Renal pelvis (tissue), 4 donors: Measurements from ENCODE around the gene OCSTAMP. TPM values are rescaled to one million over a fixed set of nuclear protein-coding genes. Genes with fewer than 3 reads are reported as not detected.

Source experiments
- DNase-seq: peaks from one replicate; pipeline ENCODE4 v3.0.0-alpha.2; 2013
- polyA plus RNA-seq, 3 donors: library from polyadenylated mRNA; unstranded; fragments of 120-200 nt; gene quantifications; one replicate each; pipeline ENCODE4 v1.2.1, GENCODE V29; 2013; ENCODE audit not compliant: insufficient read length in 3 of 3

The OCSTAMP gene
- polyA plus RNA-seq, 3 donors = 0.10 TPM; not detected in 2

GRCh38 chr20:46553926-46554325 lies 3.5 kb upstream of the OCSTAMP start:
- no peak for DNase-seq

DNA sequence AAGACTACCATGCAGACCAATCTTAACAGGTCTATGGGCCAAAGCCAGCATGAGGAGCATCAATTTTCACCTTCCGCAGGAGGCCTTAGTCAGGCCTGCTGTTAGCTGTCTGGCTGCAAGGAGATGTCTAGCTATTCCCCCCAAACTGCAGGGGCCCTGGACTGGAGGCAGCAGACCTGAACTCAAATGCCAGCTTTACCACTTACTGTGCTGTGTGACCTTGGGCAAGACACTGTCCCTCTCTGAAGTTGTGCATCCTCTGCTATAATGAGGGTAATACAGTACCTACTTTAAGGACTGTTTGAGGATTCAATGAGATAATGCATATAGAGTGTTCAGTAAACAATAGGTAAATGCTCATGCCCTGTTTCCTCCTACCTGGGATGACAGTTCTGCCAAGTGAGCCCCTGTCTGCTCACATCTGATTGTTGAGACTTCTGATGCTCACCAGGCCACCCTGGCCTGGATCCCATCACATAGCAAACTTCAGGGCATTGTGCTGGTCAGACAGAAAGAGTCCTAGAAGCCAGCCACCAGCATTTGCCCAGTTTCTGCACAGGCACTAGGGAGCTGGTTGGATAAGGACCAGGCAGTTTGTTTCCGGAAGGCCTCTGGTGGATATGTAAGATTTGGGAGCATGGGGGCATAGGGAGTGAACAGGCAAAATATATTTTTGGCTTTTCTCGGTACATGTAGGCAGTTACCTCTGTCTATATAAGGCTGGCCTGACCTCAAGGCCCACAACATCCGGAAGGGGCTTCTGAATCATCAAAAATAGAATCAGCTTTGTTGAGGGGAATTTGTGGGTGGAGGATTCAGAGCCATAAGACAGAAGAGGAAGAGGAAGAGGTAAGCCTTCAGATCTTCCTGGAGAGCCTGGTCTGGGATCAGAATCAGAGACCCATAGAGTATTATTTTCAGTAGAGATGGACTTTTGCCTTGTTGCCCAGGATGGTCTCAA lies 2.3 kb upstream of the OCSTAMP start:
- DNase-seq = no peak

GRCh38 chr20:46551522-46552381 lies 1.3 kb upstream of the OCSTAMP start:
- no peak for DNase-seq

DNA sequence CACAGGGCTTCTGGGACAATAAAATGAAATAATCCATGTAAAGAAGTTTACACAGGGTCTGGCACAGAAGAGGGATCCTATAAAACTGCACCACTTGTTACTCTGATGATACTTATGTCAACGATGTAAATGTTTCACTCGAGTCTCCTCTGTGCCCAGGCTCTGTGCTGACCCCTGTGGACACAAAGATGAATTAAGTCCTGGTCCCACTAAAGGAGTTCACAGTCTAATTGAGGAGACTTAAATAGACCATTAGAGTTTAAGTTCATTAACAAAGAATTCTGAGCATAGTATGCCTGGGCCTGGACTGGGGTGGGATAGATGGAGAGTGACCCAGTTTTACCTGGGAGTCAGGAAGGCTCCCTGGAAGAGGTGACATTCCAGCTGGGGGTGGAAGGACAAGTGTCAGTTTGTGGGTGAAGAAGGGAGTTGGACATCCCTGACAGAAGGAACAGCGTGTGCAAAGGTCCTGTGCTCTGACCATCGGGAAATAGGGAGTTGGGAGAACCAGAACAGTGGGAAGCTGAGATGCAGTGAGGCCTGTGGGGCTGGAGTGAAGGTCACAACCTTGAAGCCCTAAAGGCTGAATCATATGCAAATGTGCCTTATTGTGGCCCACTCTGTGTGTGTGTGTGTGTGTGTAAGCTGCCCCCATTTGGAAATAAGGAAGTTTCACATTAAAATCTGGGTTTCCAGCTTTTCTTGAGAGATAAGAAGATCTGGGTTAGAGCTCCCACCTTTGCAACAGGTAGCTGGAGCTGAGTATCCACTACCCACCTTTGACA lies 1.1 kb downstream of the OCSTAMP start:
- no peak for DNase-seq

DNA sequence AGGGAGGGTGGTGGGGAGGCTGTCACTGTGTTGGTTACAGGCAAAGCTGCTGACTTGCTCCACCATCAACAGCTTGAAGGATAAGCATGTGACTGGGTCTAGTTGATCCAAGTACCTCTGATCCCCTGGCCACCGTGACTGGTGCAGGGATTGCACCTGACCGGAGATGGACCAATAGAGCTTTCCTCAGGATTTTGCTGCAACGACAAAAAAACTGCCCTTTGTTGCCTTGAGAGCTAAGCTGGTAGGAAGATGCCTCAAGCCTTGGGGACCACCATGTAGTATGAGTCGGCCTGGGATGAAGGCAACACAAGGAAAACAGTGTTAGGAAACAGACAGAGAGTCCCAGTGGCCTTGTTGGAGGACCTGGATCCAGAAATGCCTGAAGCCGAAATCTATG lies 1.8 kb downstream of the OCSTAMP start:
- DNase-seq = no peak

DNA sequence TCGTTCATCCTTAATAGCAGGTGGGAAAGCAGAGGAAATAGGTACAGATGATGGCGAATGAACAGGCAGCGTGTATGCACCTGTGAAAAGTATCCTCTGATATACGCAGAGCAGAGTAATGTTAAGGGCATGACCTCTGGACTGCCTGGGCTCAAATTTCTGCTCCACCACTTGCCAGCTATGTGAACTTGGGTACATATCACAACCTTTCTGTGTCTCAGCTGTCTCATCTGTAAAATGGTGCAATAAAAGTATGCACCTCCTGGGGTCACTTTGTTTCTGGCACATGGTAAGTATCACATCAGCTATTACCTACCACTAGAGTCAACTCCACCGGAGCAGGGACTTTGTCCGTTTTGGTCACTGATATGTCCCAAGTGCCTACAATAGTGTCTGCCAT lies 2.5 kb downstream of the OCSTAMP start:
- DNase-seq = no peak

GRCh38 chr20:46546936-46547335 lies 3.5 kb downstream of the OCSTAMP start:
- DNase-seq = no peak

DNA sequence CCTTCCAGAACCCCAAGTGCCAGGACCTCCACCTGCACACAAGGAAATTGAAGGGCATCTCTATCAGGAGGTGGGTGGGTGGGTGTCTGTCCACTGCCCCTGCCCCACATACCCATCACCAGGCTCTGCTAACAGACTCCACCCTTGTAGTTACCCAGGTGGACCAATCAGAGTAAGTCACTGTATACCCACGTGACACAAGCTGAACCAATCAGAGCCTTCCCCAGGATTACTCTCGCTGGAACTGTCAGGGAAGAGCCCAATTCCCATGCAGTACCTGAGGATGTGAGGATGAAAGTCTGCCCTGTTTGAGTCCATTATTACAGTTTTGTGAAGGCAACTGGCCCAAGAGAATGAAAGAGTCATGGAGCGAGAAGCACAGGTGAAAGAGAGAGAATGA lies 4.2 kb downstream of the OCSTAMP start:
- DNase-seq = no peak

DNA sequence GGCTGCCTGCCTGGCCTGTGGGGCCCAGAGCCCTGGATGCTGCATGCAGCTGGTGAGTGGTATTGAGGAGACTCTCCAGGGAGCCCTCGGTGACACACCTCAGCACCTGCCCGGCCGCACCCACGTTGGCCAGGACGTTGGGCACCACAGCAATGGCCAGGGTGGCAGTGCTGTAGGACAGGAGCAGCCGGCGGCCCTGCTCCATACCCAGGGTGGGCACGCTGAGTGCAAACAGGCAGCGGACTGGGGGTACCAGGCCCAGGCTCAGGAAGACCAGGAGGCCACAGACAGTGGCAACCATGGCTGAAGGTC lies 4.7 kb downstream of the OCSTAMP start:
- no peak for DNase-seq

GRCh38 chr20:46545077-46545826 lies 5.2 kb downstream of the OCSTAMP start:
- DNase-seq = no peak

DNA sequence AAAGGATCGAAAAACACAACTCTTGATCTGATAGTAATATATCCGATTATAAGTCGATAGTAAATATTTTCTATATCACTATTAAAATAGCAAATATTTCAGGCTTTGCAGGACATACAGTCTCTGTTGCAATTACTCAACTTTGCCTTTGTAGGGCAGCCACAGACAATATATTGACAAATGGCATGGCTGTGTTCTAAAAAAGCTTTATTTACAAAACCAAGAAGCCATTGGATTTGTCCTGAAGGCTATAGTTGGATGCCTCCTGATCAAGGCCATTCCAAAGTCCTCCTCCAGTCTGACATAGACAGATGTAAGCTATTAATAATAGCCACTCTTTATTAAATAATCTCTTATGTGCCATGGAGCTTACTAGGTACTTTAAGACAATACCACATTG lies 5.9 kb downstream of the OCSTAMP start:
- DNase-seq = no peak

DNA sequence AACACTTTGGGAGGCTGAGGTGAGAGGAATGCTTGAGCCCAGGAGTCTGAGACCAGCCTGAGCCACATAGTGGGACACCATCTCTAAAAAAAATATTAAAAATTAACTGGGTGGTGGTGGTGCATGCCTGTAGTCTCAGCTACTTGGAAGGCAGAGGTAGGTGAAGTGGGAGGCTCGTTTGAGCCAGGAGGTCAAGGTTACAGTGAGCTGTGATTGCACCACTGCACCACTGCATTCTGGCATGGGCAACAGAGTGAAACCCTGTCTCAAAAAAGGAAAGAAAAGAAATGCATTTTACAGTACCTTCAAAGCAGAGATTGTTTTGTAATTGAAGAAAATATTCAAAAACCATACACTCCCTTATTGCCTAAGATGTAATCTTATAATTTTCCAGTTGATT lies 6.5 kb downstream of the OCSTAMP start:
- DNase-seq = no peak

- no peak for DNase-seq
Observed at GRCh38 chr20:46543033-46543432, 7.4 kb downstream of the OCSTAMP start.

DNA sequence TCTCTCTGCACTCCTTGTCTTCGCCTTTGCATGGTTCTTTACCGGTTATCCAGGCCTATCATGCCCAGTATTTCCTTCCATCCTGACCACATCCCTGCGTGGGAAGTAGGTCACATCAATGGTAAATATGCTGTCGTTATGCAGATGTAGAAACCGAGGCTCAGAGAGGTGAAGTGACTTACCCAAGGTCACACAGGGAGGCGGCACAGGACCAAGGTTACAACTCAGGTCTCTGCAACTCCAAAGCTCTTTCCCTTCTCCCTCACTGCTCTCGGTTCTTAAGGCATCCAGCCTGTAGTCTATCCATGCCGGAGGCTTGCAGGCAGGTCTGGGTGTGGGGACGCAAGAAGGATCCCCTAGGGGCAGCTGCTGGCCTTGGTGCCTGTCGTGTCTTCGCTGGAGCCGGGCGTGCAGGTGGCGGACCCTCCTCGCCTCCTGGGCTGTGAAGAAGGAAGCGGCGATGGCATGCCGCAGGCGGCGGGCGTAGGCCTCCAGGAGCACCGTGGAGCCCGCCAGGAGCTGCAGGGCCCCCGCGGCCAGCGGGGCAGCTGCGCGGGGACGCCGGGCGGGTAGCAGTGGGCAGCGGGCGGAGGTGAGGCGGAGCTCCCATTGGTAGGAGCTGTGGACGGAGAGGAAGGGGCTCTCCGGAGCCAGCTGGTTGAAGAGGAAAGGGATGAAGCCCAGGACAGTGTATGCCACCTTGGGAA lies 9.1 kb downstream of the OCSTAMP start:
- DNase-seq = no peak

DNA sequence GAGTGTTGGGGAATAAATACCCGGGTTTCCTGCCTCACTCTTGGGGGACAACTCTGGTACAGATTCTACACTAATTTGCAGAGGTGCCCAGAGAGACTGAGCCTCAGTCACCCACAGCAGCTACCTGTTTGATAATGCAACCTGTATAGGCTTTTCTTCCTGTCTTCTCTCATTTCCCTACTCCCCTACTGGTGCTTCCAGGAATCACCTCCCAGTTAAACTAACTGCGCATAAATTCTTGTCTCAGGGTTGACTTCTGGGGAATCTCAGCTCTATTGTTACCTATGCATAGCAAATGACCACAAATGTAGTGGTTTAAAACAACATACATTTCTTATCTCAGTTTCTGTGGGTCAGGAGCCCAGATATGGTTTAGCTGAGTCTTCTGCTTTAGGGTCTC lies 11.3 kb downstream of the OCSTAMP start:
- DNase-seq = no peak

- DNase-seq = no peak
Observed at GRCh38 chr20:46530640-46531039, 19.8 kb downstream of the OCSTAMP start.

DNA sequence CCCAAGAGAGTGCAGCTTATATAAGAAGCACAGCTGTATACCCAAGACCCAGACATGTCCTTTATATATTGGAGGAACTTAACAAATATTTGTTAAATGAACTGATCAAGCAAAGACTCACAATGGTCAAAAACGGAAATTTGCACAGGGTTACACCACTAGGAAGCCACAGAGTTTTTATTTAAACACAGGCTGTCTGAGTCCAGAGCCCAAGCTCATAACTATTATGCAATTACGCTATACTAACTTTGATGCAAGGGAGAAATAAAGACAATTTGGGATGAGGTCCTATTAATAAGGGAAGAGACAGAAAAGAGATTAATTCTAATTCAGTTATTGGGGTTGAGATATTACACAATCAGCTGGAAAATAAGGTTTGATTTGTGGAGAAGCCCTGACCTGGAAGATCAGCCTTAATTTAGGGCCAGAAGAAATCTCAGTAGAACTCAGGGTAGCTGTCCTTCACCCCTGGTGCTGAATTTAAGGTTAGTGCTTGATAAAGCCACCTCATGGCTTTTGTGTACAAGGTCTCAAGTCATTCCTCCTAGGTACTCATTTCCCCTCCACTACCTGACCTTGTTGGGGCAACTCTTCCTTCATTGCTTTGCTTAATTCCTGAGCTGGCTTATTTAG lies 26.6 kb downstream of the OCSTAMP start:
- DNase-seq = peak; percentile 24

GRCh38 chr20:46523108-46523507 lies 27.3 kb downstream of the OCSTAMP start:
- DNase-seq = no peak

- peak; percentile 16 for DNase-seq
Observed at GRCh38 chr20:46520976-46521579, 29.4 kb downstream of the OCSTAMP start.

- DNase-seq = no peak
Observed at GRCh38 chr20:46520540-46520939, 29.9 kb downstream of the OCSTAMP start.
